GM21515 (cell line): ENCODE data around the gene ITGB2.

Experiments used
- ATAC-seq: cut with Tn5 transposase; IDR thresholded peaks from one replicate; pipeline ENCODE4 v1.9.1; 2021; ENCODE audit not compliant: unreplicated experiment

The ITGB2 gene

GRCh38 chr21:44871576-44872269 lies 49.0 kb downstream of the ITGB2 start:
- ATAC-seq, result no peak

- no peak for ATAC-seq
These were observed 49.8 kb downstream of the ITGB2 start for GRCh38 chr21:44870748-44871495.

GRCh38 chr21:44869781-44870747 lies 50.6 kb downstream of the ITGB2 start:
- no peak for ATAC-seq

- ATAC-seq, result no peak
These were observed 52.0 kb downstream of the ITGB2 start for GRCh38 chr21:44868707-44869106.

GRCh38 chr21:44867999-44868700 lies 52.5 kb downstream of the ITGB2 start:
- no peak for ATAC-seq

GRCh38 chr21:44867464-44867863 lies 53.2 kb downstream of the ITGB2 start:
- no peak for ATAC-seq

GRCh38 chr21:44866780-44867179 lies 53.9 kb downstream of the ITGB2 start:
- ATAC-seq, result no peak

- no peak for ATAC-seq
These were observed 55.0 kb downstream of the ITGB2 start for GRCh38 chr21:44865561-44866280.

GRCh38 chr21:44862869-44863685 lies 57.6 kb downstream of the ITGB2 start:
- no peak for ATAC-seq

- no peak for ATAC-seq
These were observed 61.9 kb downstream of the ITGB2 start for GRCh38 chr21:44858791-44859190.

GRCh38 chr21:44858291-44858690 lies 62.4 kb downstream of the ITGB2 start:
- no peak for ATAC-seq

- no peak for ATAC-seq
These were observed 63.4 kb downstream of the ITGB2 start for GRCh38 chr21:44857127-44857892.

GRCh38 chr21:44856131-44856530 lies 64.6 kb downstream of the ITGB2 start:
- no peak for ATAC-seq

GRCh38 chr21:44855572-44855971 lies 65.1 kb downstream of the ITGB2 start:
- ATAC-seq, result no peak

GRCh38 chr21:44854664-44855446 lies 65.8 kb downstream of the ITGB2 start:
- ATAC-seq, result no peak

GRCh38 chr21:44854391-44854663 lies 66.4 kb downstream of the ITGB2 start:
- ATAC-seq, result no peak

- no peak for ATAC-seq
These were observed 66.9 kb downstream of the ITGB2 start for GRCh38 chr21:44853601-44854390.
